ENCODE data around the gene WEE2. TPM values are rescaled to one million over a fixed set of nuclear protein-coding genes. Genes with fewer than 3 reads are reported as not detected.
"Not testable (repeated sequence)": the region's sequence is repeated elsewhere in the genome, so short reads cannot be mapped to it uniquely, and the experiment has no call there.

Gene WEE2
- total RNA-seq, 6 donors from 2014 or later: 0.78 TPM; not detected in 5

DNA sequence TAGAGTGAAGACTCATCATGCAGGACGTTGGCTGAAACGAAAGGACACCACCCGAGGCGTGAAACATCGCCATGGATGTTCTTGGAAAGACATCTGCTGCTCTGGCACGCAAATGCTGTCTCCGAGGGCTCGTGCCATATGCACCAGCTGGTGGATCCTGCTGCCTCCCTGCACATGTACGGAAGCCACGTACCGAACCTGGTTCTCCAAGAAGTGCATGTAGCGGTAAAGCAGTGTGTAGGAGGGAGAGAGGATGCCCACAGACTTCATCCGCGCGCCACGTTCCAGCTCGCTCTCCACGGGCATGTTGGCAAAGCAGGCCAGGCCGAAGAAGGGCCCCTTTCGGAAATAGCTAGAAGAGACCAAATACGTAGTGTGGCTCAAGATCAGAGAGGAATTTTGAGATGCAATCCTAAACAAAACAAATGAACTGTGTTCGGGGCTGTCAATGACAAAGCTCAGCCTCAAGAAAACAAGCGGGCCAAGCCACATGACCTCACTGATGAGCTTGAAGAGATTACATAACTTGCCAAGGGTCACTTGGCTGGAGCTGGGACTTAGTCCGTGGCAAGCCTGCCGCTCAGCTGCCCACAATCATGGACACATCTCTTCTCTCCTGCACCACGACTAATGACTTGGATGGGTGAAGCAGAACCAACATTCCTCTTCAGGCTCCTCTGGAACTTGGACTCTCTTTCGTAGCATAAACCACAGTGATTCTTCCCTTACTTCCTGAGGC is 22.7 kb upstream of the WEE2 start:
- Histone ChIP-seq H3K4me1 (peaks cover 0 to 4% (median 0%) of the 10 kb centered on the region in 4 donors), H3K27me3 (no peaks in the 10 kb centered on the region), H3K4me3 (no peak overlapping the region), H3K9me3 (no peaks in the 10 kb centered on the region), H3K36me3 (peaks cover 0 to 50% (median 11%) of the 10 kb centered on the region in 4 donors), H3K27ac (peak overlapping the region in 3 of 4 donors; percentile 5 to 63 (median 55))
- ATAC-seq (ENCODE audit: low FRiP score in 2 of 2) (peak; percentile 38 to 80), DNase-seq (peak in 1 of 2 donors; percentile 48)
- WGBS, 2 donors: 79 to 87% methylated on average over 27 of the region's 27 CpGs
- TF ChIP-seq POLR2A (IDR thresholded peaks at IDR 0.05): no peak
- no peak for TF ChIP-seq EP300 (IDR thresholded peaks at IDR 0.05)
- peak in 1 of 2 donors; percentile 39 for TF ChIP-seq POLR2AphosphoS5 (IDR thresholded peaks at IDR 0.05)
- TF ChIP-seq, protein P1, sequence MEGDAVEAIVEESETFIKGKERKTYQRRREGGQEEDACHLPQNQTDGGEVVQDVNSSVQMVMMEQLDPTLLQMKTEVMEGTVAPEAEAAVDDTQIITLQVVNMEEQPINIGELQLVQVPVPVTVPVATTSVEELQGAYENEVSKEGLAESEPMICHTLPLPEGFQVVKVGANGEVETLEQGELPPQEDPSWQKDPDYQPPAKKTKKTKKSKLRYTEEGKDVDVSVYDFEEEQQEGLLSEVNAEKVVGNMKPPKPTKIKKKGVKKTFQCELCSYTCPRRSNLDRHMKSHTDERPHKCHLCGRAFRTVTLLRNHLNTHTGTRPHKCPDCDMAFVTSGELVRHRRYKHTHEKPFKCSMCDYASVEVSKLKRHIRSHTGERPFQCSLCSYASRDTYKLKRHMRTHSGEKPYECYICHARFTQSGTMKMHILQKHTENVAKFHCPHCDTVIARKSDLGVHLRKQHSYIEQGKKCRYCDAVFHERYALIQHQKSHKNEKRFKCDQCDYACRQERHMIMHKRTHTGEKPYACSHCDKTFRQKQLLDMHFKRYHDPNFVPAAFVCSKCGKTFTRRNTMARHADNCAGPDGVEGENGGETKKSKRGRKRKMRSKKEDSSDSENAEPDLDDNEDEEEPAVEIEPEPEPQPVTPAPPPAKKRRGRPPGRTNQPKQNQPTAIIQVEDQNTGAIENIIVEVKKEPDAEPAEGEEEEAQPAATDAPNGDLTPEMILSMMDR (IDR thresholded peaks at IDR 0.05): no peak

DNA sequence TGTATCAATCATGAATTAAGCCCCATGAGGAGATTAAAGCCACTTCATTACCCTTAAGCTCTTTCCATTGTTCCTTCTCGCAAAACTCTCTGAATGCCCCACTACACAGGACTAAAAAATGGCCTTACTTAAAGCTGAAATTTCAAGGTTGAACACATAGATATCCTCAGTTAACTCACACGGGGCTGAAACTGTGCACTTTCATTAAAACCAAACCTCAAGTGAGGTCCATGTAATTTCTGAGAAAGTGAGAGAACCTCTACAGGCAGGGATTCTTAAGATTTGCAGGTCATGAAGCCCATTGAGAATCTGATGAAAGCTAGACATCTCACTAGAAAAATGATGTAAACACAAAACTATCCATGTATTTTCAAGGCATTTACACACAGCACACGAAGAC is 22.1 kb upstream of the WEE2 start:
- H3K27me3 ChIP-seq: no peaks in the 10 kb centered on the region
- peak overlapping the region in 2 of 4 donors; percentile 5 to 63 for H3K27ac ChIP-seq
- ATAC-seq (ENCODE audit: low FRiP score in 2 of 2): no peak
- H3K36me3 ChIP-seq: peaks cover 0 to 45% (median 11%) of the 10 kb centered on the region in 4 donors
- TF ChIP-seq POLR2A (IDR thresholded peaks at IDR 0.05): no peak
- DNase-seq: no peak
- H3K4me1 ChIP-seq: peaks cover 0 to 4% (median 0%) of the 10 kb centered on the region in 4 donors
- no peaks in the 10 kb centered on the region for H3K9me3 ChIP-seq
- no peak overlapping the region for H3K4me3 ChIP-seq
- 79 to 84% methylated on average over 3 of the region's 3 CpGs for WGBS, 2 donors

DNA sequence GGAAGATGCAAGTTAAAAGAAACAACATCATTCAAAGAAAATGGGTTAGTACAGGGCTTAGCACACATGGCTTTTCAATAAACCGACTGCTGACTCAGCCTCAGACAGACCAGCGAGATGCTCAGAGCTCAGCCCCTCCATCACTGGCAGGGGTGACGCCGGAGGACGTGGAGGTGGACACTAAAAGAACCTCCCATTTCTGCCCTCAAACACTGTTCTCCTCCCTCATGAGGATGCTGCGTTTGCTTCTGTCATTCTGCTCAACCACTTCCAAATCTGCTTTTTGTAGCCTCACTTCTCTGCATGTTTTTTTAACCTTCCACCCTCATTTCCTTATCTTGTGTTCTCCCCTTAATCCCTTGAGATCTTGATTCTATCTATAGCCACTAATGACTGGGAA is 21.5 kb upstream of the WEE2 start:
- Histone ChIP-seq H3K36me3 (peaks cover 0 to 39% (median 11%) of the 10 kb centered on the region in 4 donors), H3K9me3 (no peaks in the 10 kb centered on the region), H3K27me3 (no peaks in the 10 kb centered on the region), H3K4me3 (no peak overlapping the region), H3K4me1 (peaks cover 0 to 4% (median 0%) of the 10 kb centered on the region in 4 donors), H3K27ac (peak overlapping the region in 2 of 4 donors; percentile 5 to 63)
- DNase-seq (no peak), ATAC-seq (ENCODE audit: low FRiP score in 2 of 2) (no peak)
- 87 to 88% methylated on average over 6 of the region's 6 CpGs for WGBS, 2 donors
- TF ChIP-seq POLR2A (IDR thresholded peaks at IDR 0.05) (no peak), POLR2AphosphoS5 (IDR thresholded peaks at IDR 0.05) (no peak), EP300 (IDR thresholded peaks at IDR 0.05) (no peak)
- TF ChIP-seq, protein P1 (IDR thresholded peaks at IDR 0.05): no peak

DNA sequence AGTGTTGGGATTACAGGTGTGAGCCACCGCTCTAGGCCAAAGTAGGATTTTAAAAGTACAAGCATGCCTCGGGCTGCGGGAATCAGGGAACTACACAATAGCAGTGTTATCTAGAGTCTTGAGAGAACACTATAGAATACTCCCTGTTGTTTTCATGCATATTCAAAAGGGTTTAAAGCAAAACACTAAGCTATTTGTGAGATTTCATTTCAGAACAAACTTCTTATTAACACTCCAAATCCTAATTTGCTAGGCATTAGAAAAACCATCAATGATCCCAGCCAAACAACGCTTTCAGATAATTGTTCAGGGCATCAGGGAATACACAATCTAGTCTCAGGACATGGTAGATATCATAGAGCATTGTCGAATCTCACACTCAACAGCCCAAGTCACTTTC is 20.1 kb upstream of the WEE2 start:
- H3K27me3 ChIP-seq: no peaks in the 10 kb centered on the region
- ATAC-seq (ENCODE audit: low FRiP score in 2 of 2) (no peak), DNase-seq (no peak)
- no peaks in the 10 kb centered on the region for H3K9me3 ChIP-seq
- H3K4me1 ChIP-seq: peaks cover 0 to 4% (median 0%) of the 10 kb centered on the region in 4 donors
- H3K4me3 ChIP-seq: no peak overlapping the region
- WGBS, 2 donors: 96 to 98% methylated on average over 5 of the region's 5 CpGs
- TF ChIP-seq, protein P1 (IDR thresholded peaks at IDR 0.05): no peak
- TF ChIP-seq EP300 (IDR thresholded peaks at IDR 0.05) (no peak), POLR2AphosphoS5 (IDR thresholded peaks at IDR 0.05) (no peak), POLR2A (IDR thresholded peaks at IDR 0.05) (no peak)
- no peak overlapping the region for H3K27ac ChIP-seq
- peaks cover 0 to 30% (median 8%) of the 10 kb centered on the region in 4 donors for H3K36me3 ChIP-seq

DNA sequence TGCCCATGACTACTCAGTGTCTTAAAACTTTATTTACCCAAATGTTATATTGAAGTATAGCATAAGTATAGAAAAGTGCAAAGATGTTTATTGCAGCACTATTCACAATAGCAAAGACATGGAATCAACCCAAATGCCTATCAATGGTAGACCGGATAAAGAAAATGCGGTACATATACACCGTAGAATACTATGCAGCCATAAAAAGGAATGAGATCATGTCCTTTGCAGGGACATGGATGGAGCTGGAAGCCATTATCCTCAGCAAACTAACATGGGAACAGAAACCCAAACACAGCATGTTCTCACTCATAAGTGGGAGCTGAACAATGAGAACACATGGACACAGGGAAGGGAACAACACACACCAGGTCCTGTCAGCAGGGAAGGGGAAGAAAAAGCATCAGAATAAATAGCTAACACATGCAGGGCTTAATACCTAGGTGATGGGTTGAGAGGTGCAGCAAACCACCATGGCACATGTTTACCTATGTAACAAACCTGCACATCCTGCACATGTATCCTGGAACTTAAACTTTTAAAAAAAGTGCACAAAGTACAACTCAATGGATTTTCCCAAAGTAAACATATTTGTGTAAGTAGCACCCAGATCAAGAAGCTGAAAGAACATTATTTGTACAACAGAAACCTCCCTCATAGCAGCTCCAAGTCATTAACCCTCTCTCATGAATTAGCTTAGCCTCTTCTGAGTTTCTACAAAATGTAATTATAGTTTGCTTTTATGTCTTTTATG is 18.9 kb upstream of the WEE2 start:
- H3K36me3 ChIP-seq: peaks cover 0 to 22% (median 8%) of the 10 kb centered on the region in 4 donors
- DNase-seq: not testable (repeated sequence)

More for the DNA sequence above, 18.9 kb upstream of the WEE2 start:
- not testable (repeated sequence) for H3K27me3 ChIP-seq; H3K4me1 ChIP-seq; H3K9me3 ChIP-seq; H3K27ac ChIP-seq; ATAC-seq (ENCODE audit: low FRiP score in 2 of 2); H3K4me3 ChIP-seq
- 96 to 100% methylated on average over 3 of the region's 3 CpGs for WGBS, 2 donors

Measured in upper lobe of left lung (tissue), 6 donors.